GM10266 (cell line): ENCODE data around the gene LRMDA.

Experiments used
- DNase-seq: peaks from one replicate; pipeline ENCODE4 v3.0.0; 2012; ENCODE audit errors: extremely low spot score
- TF ChIP-seq, protein P1 (sequence below): IDR thresholded peaks from 2 replicates; pipeline ENCODE4 v1.5.1; 2012; ENCODE audit warnings: mild to moderate bottlenecking, low read depth; ENCODE audit not compliant: control insufficient read depth, insufficient read depth; ENCODE audit errors: missing control alignments

The LRMDA gene

DNA sequence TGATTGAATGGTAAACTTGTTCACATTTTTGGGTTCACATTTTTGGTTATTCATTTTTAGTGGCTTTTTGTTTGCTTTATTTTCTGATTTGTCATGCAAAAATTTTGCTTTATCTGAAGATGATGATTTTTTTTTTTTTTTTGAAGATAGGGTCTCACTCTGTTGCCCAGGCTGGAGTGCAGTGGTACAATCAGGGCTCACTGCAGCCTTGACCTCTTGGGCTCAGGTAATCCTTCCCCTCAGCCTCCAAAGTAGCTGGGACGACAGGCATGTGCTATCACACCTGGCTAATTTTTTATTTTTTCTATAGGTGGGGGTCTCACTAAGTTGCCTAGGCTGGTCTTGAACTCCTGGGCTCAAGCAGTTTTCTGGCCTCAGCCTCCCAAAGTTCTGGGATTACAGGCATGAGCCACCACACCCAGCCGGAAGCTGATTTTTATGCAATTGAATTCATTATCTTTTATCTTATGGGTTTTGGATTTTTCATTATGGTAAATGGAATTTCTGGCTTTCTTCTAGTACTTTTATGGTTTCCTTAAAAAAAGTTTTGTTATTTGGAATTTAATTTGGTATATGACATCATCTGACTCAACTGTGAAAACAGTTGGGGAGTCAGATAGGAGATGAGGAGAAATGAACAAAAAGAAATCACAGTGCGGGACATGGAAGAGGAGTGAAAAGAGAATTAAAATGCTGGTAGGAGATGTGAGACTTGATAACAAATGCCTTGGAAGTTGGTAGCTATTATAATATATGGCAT is 158.7 kb downstream of the LRMDA start:
- DNase-seq, result no peak
- TF ChIP-seq, protein P1, sequence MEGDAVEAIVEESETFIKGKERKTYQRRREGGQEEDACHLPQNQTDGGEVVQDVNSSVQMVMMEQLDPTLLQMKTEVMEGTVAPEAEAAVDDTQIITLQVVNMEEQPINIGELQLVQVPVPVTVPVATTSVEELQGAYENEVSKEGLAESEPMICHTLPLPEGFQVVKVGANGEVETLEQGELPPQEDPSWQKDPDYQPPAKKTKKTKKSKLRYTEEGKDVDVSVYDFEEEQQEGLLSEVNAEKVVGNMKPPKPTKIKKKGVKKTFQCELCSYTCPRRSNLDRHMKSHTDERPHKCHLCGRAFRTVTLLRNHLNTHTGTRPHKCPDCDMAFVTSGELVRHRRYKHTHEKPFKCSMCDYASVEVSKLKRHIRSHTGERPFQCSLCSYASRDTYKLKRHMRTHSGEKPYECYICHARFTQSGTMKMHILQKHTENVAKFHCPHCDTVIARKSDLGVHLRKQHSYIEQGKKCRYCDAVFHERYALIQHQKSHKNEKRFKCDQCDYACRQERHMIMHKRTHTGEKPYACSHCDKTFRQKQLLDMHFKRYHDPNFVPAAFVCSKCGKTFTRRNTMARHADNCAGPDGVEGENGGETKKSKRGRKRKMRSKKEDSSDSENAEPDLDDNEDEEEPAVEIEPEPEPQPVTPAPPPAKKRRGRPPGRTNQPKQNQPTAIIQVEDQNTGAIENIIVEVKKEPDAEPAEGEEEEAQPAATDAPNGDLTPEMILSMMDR, result no peak

DNA sequence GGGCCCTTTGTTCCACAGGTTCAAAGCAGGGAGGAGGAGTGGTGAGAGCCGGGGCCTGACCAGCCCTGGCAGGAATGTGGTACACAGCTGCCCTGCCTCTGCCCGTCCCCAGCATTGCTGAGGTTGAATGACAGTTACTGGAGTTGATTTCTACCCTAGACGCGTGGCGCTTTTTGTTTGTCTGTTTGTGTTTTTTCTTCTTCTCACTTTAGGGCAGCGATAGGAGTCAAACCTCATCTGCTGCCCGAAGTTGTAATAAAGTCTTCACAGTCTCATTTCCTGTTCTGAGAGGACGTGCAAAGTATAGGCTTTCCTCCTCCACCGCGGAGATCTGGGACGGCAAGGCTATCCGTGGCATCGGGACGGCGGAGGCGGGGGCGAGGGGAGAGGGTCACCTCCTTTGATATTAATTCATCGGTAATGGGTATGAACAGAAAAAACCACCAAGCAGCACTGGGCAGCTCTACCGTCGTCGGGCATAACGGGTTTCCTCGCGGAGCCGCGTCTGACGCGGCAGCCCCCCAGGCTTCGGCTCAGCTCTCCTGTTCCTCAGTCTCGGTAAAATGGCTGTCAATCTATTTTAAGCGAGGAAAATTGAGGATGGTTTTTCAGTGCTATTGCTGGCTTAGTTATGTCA is 160.8 kb downstream of the LRMDA start:
- no peak for DNase-seq
- TF ChIP-seq, protein P1, result no peak

DNA sequence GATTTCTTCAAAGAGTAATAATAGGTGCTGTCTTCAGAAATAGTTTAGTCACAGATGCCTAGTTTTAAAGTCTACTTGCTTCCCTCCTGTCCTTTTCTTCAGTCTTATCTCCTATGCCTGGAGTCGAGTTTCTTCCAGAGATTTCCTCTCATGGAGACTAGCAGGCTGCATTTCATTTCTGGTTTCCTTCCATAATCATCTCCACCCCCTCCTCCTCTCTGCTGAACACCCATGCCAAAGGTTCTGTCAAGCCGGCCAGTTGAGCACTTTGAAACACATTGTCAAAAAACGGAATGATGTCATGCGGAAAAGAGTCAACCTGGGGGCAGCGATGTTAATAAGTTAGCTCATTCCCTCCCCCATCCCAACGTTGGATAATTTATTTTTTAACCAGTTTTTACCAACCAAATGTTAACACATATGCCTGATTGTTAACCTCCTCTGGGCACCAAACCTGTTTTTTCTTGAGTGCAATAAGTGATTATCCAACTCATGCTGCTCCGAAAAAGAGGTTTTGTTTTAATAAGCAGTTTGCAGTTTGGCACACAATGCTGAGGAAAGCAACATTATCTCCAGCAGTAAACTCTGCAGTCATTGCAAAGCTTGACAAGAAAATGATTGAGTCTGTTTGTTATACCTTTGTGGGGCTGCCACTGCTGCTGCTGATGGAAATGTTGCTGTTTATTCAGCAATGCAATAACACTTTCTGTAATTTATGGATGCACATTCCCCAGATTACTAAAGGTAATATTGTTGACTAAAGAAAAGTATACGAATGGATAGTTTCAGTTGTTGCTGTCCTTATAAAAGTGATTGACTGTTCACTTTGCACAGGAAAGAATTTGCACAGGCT is 161.6 kb downstream of the LRMDA start:
- TF ChIP-seq, protein P1, result no peak
- DNase-seq, result no peak

DNA sequence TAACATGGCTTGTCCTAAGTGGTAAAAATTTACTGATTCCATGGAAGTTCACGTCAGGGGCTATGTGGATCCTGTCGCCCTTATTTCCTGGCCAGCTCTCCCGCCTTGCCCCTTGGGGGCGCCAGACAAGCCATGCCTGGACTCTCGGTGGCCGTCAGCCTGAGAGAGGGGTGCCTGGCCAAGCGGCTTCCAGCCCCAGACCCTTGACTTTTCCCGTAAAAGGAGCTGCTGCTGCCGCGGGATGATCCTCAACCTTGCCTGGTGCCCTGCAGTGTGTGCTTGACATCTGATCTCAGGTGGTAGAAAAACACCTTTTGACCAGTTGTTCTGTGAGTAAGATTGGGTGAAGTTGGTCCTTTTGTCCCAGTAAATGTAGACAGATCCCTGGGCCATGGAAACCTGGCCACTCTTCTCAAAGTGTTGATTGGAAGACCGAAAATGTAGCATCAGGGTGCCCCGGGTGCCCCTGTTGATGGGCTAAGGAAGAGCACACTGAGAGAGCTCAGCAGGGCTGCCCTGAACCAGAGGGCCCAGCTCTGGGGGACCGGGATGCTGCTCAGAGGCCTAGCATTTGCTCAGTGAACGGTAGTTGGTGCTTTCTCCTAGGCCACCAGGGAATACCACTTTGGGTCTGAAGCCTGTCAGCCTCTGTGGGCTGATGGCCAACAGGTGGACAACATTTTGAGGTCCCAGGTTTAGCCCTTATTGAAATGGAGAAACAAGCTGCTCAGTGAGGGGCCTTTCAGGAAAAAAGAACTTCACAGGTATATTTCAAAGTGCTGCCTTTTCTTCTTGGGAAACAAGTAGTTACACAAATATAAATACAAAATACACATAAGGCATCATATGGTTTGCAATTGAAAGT is 162.5 kb downstream of the LRMDA start:
- DNase-seq, result no peak
- TF ChIP-seq, protein P1, result no peak

DNA sequence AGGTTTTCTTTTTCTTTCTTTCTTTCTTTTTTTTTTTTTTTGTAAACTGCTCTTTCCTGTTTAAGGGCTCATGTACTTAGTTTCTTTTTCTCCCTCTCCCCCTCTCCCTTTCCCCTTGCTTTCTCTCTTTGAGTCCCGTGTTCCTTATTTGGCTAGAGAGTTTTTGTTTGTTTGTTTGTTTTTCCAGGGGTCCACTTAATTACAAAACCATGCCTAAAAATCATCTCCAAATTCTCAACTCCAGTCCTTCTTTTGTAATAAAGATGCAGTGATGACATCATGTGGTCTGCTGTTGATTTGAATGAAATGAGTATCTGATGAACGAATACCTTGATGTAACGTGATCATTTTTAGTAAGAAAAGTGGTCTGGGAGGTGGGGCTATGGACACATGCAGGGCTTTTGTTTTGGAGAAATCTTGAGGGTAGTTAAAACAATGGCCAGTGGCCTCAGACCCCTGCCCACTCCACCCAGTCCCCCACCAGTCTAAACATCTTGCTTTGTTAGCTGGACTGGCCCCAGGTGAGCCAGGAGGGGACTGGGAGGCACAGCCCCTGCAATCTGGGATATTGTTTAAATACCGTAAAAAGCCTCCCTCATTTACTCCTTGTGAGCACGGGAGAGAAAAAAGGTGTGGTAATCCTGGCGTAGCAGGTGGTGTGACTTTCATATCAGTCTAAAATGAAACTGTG is 165.7 kb downstream of the LRMDA start:
- no peak for DNase-seq
- TF ChIP-seq, protein P1, result no peak

DNA sequence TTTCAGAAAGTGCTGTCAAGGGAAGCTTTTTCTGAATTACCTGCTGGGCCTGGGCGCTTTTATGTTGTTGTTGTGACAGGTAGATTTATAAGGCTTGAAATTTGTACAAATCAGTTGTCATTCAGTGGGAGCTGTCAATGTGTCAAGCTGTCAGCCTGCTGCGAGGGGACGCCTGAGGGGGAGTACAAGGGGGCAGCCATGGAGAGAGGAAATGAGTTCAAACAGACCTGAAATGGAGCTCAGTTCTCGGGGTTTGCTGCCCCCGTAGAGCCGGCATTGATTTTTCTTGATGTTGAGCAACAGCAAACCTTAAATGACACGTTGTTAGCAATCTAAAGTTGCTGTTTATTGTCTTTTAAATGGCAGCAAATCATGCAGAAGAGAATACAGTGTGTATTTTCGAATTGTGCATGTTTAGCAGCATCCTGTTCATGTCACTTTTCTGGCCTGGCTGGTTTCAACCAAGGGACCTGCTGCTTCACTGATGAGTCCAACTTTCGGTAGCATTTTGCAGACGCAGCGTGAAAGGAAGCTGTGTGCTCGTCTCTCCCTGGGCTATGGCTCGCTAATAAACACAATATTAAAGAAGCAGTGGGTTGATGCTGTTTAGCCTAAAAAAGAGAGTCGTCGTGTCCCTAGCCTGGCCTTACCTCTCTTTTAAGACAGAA is 166.5 kb downstream of the LRMDA start:
- no peak for DNase-seq
- TF ChIP-seq, protein P1, result no peak
